H1 (cell line): ENCODE results near the gene DACT3. TPM values are rescaled to one million over a fixed set of nuclear protein-coding genes. Genes with fewer than 3 reads are reported as not detected.

Source experiments
- CTCF ChIA-PET: fragments of 300-600 bp; sonication (Branson Sonifier 250); formaldehyde crosslinking; loops from one replicate; lab custom pipeline; 2021; ENCODE audit not compliant: partially characterized antibody; lab: Charles Lee
- POLR2A ChIA-PET: fragments of 300-600 bp; sonication (Branson Sonifier 250); formaldehyde crosslinking; loops from one replicate; lab custom pipeline; 2021; ENCODE audit warnings: inconsistent platforms; ENCODE audit not compliant: partially characterized antibody; lab: Charles Lee
- DNase-seq, 2 experiments: peaks; one replicate each; pipeline versions ENCODE4 v3.0.0 to v3.0.0-alpha.2; 2010 to 2022; ENCODE audit warnings: low spot score in 2 of 2, low read depth in 1 of 2, mixed read lengths in 1 of 2
- FAIRE-seq: peaks from 2 replicates; lab custom pipeline; 2011; peaks lifted over from hg19 to GRCh38; lab: Jason Lieb, UNC
- H2AFZ ChIP-seq: 2 replicates; pipeline ENCODE4 v1.8.1; 2012; ENCODE audit warnings: low read length, inconsistent platforms
- H2AK5ac ChIP-seq: 2 replicates; pipeline ENCODE4 v1.6.1; 2013; ENCODE audit warnings: low read depth, low read length
- H2BK120ac ChIP-seq: replicated peaks from 2 replicates; pipeline ENCODE3; 2013; ENCODE audit warnings: low read depth, low read length, inconsistent platforms
- H2BK12ac ChIP-seq: 2 replicates; pipeline ENCODE4 v1.6.1; 2013; ENCODE audit warnings: low read depth, low read length
- H2BK15ac ChIP-seq: 2 replicates; pipeline ENCODE4 v1.6.1; 2013; ENCODE audit warnings: low read length
- H2BK20ac ChIP-seq: 2 replicates; pipeline ENCODE4 v1.6.1; 2013; ENCODE audit warnings: low read length
- H2BK5ac ChIP-seq: 2 replicates; pipeline ENCODE4 v1.6.1; 2013; ENCODE audit warnings: low read depth, low read length
- H3K14ac ChIP-seq: 2 replicates; pipeline ENCODE4 v1.6.1; 2013; ENCODE audit warnings: inconsistent platforms; ENCODE audit not compliant: insufficient read length
- H3K18ac ChIP-seq: 2 replicates; pipeline ENCODE4 v1.6.1; 2013; ENCODE audit warnings: low read length; ENCODE audit errors: extremely low read depth
- H3K23ac ChIP-seq: 2 replicates; pipeline ENCODE4 v1.6.1; 2013; ENCODE audit warnings: inconsistent platforms; ENCODE audit not compliant: insufficient read length
- H3K23me2 ChIP-seq: 2 replicates; pipeline ENCODE4 v1.6.1; 2013; ENCODE audit warnings: low read depth, low read length
- H3K27ac ChIP-seq: 2 replicates; pipeline ENCODE4 v1.6.1; 2011; ENCODE audit warnings: low read depth, low read length, inconsistent platforms
- H3K27me3 ChIP-seq, 4 experiments: replicated peaks in 1 of 4; 1 replicate in 1 of 4; 2 replicates in 3 of 4; pipeline versions ENCODE4 v1.6.1 to v1.8.1; 2011 to 2013; ENCODE audit warnings: low read length in 3 of 4, mild to moderate bottlenecking in 3 of 4, inconsistent platforms in 2 of 4, mixed read lengths in 2 of 4, moderate library complexity in 1 of 4; ENCODE audit not compliant: control insufficient read depth in 3 of 4, insufficient read depth in 3 of 4; ENCODE audit errors: extremely low read depth in 1 of 4
- H3K36me3 ChIP-seq, 4 experiments: 2 replicates each; pipeline versions ENCODE4 v1.6.1 to v1.8.1; 2011 to 2013; ENCODE audit warnings: mild to moderate bottlenecking in 4 of 4, low read length in 3 of 4, moderate library complexity in 2 of 4, control low read depth in 1 of 4, inconsistent platforms in 1 of 4; ENCODE audit not compliant: insufficient read depth in 4 of 4, control insufficient read depth in 2 of 4
- H3K4ac ChIP-seq: replicated peaks from 2 replicates; pipeline ENCODE3; 2013; ENCODE audit warnings: low read length, low read depth, mixed read lengths, inconsistent platforms; ENCODE audit not compliant: insufficient read length
- H3K4me1 ChIP-seq, 4 experiments: replicated peaks in 1 of 4; 1 replicate in 1 of 4; 2 replicates in 3 of 4; pipeline versions ENCODE4 v1.6.1 to v1.8.1; 2011 to 2013; ENCODE audit warnings: low read length in 3 of 4, inconsistent platforms in 2 of 4, mixed read lengths in 1 of 4; ENCODE audit not compliant: insufficient read depth in 4 of 4, control insufficient read depth in 3 of 4
- H3K4me2 ChIP-seq, 2 experiments: 2 replicates each; pipeline versions ENCODE4 v1.6.1 to v1.8.1; 2011 to 2013; ENCODE audit warnings: low read depth in 2 of 2, low read length in 2 of 2, control low read depth in 1 of 2, inconsistent platforms in 1 of 2, mild to moderate bottlenecking in 1 of 2; ENCODE audit not compliant: insufficient read depth in 1 of 2
- H3K4me3 ChIP-seq, 4 experiments: fragments of 200-600, 300-600 bp in 1 of 4; sonication (generic), shearing (Covaris generic), sonication (Bioruptor Twin) in 1 of 4; 2 replicates each; pipeline versions ENCODE4 v1.5.1 to v1.8.1; 2011 to 2016; ENCODE audit warnings: low read length in 4 of 4, low read depth in 3 of 4, control low read depth in 2 of 4, inconsistent platforms in 2 of 4, mild to moderate bottlenecking in 2 of 4, mixed read lengths in 1 of 4, moderate library complexity in 1 of 4; ENCODE audit not compliant: insufficient read depth in 2 of 4; ENCODE audit errors: extremely low read depth in 1 of 4
- H3K56ac ChIP-seq: replicated peaks from 2 replicates; pipeline ENCODE3; 2013; ENCODE audit warnings: low read depth, mild to moderate bottlenecking, mixed read lengths, low read length, inconsistent platforms; ENCODE audit not compliant: insufficient read length
- H3K79me1 ChIP-seq: 2 replicates; pipeline ENCODE4 v1.6.1; 2013; ENCODE audit warnings: low read depth, low read length, control low read depth
- H3K79me2 ChIP-seq, 2 experiments: 2 replicates each; pipeline versions ENCODE4 v1.6.1 to v1.8.1; 2012 to 2013; ENCODE audit warnings: low read length in 2 of 2, mild to moderate bottlenecking in 2 of 2, inconsistent platforms in 1 of 2; ENCODE audit not compliant: insufficient read depth in 2 of 2, control insufficient read depth in 1 of 2
- H3K9ac ChIP-seq, 4 experiments: replicated peaks in 1 of 4; 1 replicate in 1 of 4; 2 replicates in 3 of 4; pipeline versions ENCODE4 v1.6.1 to v1.8.1; 2011 to 2013; ENCODE audit warnings: low read depth in 3 of 4, low read length in 3 of 4, control low read depth in 2 of 4, mild to moderate bottlenecking in 2 of 4, moderate library complexity in 2 of 4, inconsistent platforms in 1 of 4; ENCODE audit errors: extremely low read depth in 1 of 4
- H3K9me3 ChIP-seq, 2 experiments: 2 replicates each; pipeline versions ENCODE4 v1.6.1 to v1.8.1; 2012 to 2013; ENCODE audit warnings: mild to moderate bottlenecking in 2 of 2, moderate library complexity in 2 of 2, control low read depth in 1 of 2, inconsistent platforms in 1 of 2, low read depth in 1 of 2, low read length in 1 of 2, mixed read lengths in 1 of 2; ENCODE audit not compliant: insufficient read depth in 2 of 2
- H4K20me1 ChIP-seq, 2 experiments: replicated peaks in 1 of 2; 2 replicates each; pipeline versions ENCODE3 to v1.8.1; 2011 to 2013; ENCODE audit warnings: inconsistent platforms in 2 of 2, low read length in 2 of 2, mild to moderate bottlenecking in 1 of 2; ENCODE audit not compliant: insufficient read depth in 2 of 2, control insufficient read depth in 1 of 2
- H4K5ac ChIP-seq: 2 replicates; pipeline ENCODE4 v1.6.1; 2013; ENCODE audit warnings: low read length, low read depth, mixed read lengths, inconsistent platforms; ENCODE audit not compliant: insufficient read length
- H4K8ac ChIP-seq: 2 replicates; pipeline ENCODE4 v1.8.0; 2013; ENCODE audit warnings: mild to moderate bottlenecking, moderate library complexity, low read length, inconsistent platforms; ENCODE audit not compliant: insufficient read depth; ENCODE audit errors: extremely low read depth
- H4K91ac ChIP-seq: replicated peaks from 2 replicates; pipeline ENCODE3; 2013; ENCODE audit warnings: low read length, mixed read lengths, inconsistent platforms; ENCODE audit not compliant: insufficient read length
- ASH2L ChIP-seq: fragments of 200-600, 300-600 bp; sonication (generic); IDR thresholded peaks from one replicate; pipeline ENCODE4 v1.7.1; 2017; ENCODE audit warnings: low read length
- CREB1 ChIP-seq: IDR thresholded peaks from 2 replicates; pipeline ENCODE4 v1.6.1; 2012; ENCODE audit warnings: inconsistent platforms
- RBBP5 ChIP-seq: IDR thresholded peaks from 2 replicates; pipeline ENCODE4 v1.7.1; 2012; ENCODE audit warnings: low read depth, mild to moderate bottlenecking, inconsistent platforms, low read length, moderate library complexity, borderline replicate concordance
- SAP30 ChIP-seq: fragments of 300-600 bp; sonication (generic); IDR thresholded peaks from 2 replicates; pipeline ENCODE4 v1.7.1; 2012; ENCODE audit warnings: low read length, moderate library complexity, mild to moderate bottlenecking, inconsistent platforms; ENCODE audit not compliant: insufficient read depth, insufficient replicate concordance
- SP1 ChIP-seq: IDR thresholded peaks from 2 replicates; pipeline ENCODE4 v1.6.1; 2011; ENCODE audit warnings: low read depth, low read length
- WGBS, 2 experiments: shearing (Covaris generic) in 1 of 2; methylation state at CpG; one replicate each; pipeline versions ENCODE4 v1.1.6 to v1.1.7; 2013 to 2015; ENCODE audit warnings: low lambda C conversion rate in 2 of 2, mixed read lengths in 2 of 2, inconsistent platforms in 1 of 2, low coverage in 1 of 2, missing lambda C conversion rate in 1 of 2; ENCODE audit not compliant: insufficient replicate concordance in 2 of 2, insufficient coverage in 1 of 2, insufficient read length in 1 of 2; ENCODE audit errors: extremely low coverage in 1 of 2, missing lambda C conversion rate in 1 of 2; 5-methylcytosine and 5-hydroxymethylcytosine counted together
- polyA plus RNA-seq, 7 experiments: library from polyadenylated mRNA; depleted of rRNA in 3 of 7; stranded (reverse) in 5 of 7; unstranded in 2 of 7; fragments of >200 nt in 5 of 7; fragments of 200-250 nt in 2 of 7; gene quantifications; 1 replicate in 5 of 7; 2 replicates in 1 of 7; 4 replicates in 1 of 7; pipeline versions ENCODE4 v1.2.1 to v1.2.3, GENCODE V29; 2011 to 2013; ENCODE audit warnings: missing spikeins in 2 of 7, mixed read lengths in 2 of 7
- total RNA-seq: library from RNA; stranded (reverse); fragmentation: NEBNext Ultra II Directional; extraction: Animal tissue kit (Norgen Biotek cat#: 25700); gene quantifications from 2 replicates; pipeline ENCODE4 v1.2.1, GENCODE V29; 2021

DACT3 gene
- total and polyA plus RNA-seq, 2 of the 8 experiments (the other 6 are each of a cell fraction or from before 2014, with no cell fraction given): 1.8 to 2.0 TPM

GRCh38 chr19:46656541-46656940 is 4.4 kb downstream of the DACT3 start:
- H3K23me2 ChIP-seq: peaks cover 12% of the 10 kb centered on the region; the same call in 1 of the 2 replicates
- CTCF ChIA-PET: interaction anchor here (1.1 to 18.2 kb wide), 3 partner anchors 19 to 40 kb away, joined by 3 to 341 read pairs (median 8); no protein-coding TSS in a partner anchor
- no peak overlapping the region for H4K8ac ChIP-seq
- H3K56ac ChIP-seq: no peak overlapping the region
- no peak overlapping the region for H2BK5ac ChIP-seq
- no peak overlapping the region for H2AFZ ChIP-seq
- no peak overlapping the region for H2BK20ac ChIP-seq
- POLR2A ChIA-PET: interaction anchor here (1.5 to 1.9 kb wide), 2 partner anchors 8 to 17 kb away, joined by 3 to 5 read pairs; no protein-coding TSS in a partner anchor
- H3K79me1 ChIP-seq: no peaks in the 10 kb centered on the region
- no peak overlapping the region for H3K23ac ChIP-seq
- no peaks in the 10 kb centered on the region for H3K36me3 ChIP-seq
- H4K5ac ChIP-seq: no peak overlapping the region
- no peak overlapping the region for H2BK15ac ChIP-seq
- no peak for FAIRE-seq
- no peak overlapping the region for H3K4me3 ChIP-seq
- no peaks in the 10 kb centered on the region for H3K9me3 ChIP-seq
- H2AK5ac ChIP-seq: no peak overlapping the region; the same call in 1 of the 2 replicates
- WGBS, 2 experiments: 88% methylated on average over 5 of the region's 5 CpGs; no CpG with 5 or more reads in 1 of the 2 experiments
- H3K27ac ChIP-seq: no peak overlapping the region
- no peak overlapping the region for H2BK120ac ChIP-seq
- DNase-seq: no peak
- H3K4me2 ChIP-seq: no peak overlapping the region
- H3K79me2 ChIP-seq: no peaks in the 10 kb centered on the region
- H3K18ac ChIP-seq: no peak overlapping the region
- H2BK12ac ChIP-seq: no peak overlapping the region
- H4K91ac ChIP-seq: no peak overlapping the region
- no peak overlapping the region for H3K9ac ChIP-seq
- no peak overlapping the region for H3K14ac ChIP-seq
- H3K4me1 ChIP-seq: peaks cover 4 to 28% (median 15%) of the 10 kb centered on the region in 4 experiments
- H3K27me3 ChIP-seq: peaks cover 0 to 21% (median 13%) of the 10 kb centered on the region in 4 experiments; a peak in 4 of 7 replicates
- peaks cover 0 to 2% of the 10 kb centered on the region in 2 experiments for H4K20me1 ChIP-seq
- no peak overlapping the region for H3K4ac ChIP-seq
- TF ChIP-seq CREB1 (no peak), SP1 (no peak), ASH2L (no peak), SAP30 (no peak), RBBP5 (no peak)
